GM11168 (cell line): ENCODE results near the gene STX8.

ENCODE experiments used
- in situ Hi-C: fragments of 300-500 bp; cut with MboI; formaldehyde crosslinking; loops from one replicate; pipeline ENCODE4 v1.12.0; 2022; ENCODE audit warnings: low sequenced_read_pairs; ENCODE audit not compliant: unreplicated experiment

Gene STX8

DNA sequence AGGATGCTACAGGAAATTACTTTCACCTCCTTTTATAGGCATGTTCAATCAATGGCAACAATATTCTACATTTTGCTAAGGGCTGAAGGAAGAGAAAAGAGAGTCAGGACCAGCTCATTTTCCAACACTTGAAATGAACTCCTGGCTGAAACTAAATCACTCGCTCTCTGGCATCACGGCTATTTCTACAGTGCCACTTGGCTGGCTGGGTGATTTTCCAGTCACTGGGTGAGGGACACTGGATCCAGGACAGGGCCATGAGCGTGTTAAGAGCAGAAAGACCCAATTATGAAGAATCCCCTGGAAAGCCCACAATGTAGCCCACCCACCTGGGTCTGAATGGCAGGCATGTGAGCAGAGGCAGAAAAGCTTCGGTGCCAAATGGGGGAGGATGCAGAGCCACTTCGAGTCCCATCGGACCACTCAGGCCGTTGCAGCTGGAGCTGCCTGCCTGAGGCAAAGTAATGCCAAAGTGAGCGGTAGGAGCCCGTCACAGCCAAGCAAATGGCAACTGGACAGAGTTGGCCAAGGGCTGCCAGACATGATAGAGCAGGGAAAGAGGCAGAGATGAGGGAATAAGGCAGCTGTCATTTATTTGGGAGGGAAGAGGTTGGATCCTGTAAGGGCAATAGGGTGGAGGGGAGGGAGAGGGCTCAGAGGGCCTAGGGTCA lies 246.2 kb downstream of the STX8 start:
- in situ Hi-C loops, result no loop called here

GRCh38 chr17:9324864-9325263 lies 250.8 kb downstream of the STX8 start:
- in situ Hi-C loops, result no loop called here

DNA sequence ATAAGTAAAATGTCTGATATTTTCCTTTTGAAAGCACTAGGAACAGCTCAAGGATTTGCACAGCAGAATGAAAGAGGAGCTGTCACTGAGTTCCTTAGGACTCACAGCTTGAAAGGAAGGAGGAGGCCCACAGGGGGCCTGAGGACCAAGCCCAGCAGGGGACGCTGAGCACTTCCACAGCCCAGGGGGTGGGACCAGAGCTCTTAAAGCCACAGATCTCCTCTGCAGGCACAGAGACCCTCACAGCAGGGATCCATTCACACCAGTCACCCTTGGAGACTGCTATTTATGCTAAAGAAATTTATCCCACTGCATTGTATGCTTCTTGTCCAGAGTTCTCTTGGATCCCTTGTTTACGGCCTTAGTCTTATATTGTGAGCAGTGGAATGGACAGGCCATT lies 253.3 kb downstream of the STX8 start:
- in situ Hi-C loops, result no loop called here

GRCh38 chr17:9321890-9322289 lies 253.7 kb downstream of the STX8 start:
- in situ Hi-C loops, result no loop called here

DNA sequence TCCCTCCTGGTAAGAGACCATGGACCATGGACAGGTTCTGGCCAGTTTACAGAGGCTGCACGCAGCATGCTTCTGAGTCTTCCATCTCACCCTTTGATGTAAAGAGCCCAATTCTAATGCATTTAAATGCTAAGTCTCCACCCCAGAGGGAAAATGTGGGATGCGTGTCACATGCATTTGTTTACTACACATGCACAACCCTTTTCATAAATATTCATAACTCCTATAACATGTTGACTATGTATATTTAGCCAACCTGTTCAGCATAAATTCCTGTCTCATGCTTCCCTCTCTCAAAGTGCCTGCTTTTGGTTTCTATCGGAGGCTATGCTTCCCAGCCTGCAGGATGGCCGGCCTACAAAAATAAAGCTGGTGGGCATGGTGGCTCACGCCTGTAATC lies 260.3 kb downstream of the STX8 start:
- in situ Hi-C loops, result no loop called here

DNA sequence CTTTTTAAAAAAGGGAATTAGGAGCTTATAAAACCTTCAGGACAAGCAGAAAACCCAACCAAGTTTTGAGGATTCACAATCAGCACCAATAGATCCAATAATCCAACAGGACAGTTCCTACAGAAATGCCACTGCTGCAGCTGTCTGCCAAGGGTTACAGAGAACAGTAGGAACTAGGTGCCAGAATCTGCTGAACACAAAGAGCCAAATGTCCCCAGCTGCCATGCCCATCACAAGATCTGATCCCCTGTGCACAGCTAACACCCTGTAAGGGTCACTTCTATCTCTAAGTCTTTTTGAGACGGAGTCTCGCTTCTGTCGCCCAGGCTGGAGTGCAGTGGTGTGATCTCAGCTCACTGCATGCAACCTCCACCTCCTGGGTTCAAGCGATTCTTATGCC lies 262.3 kb downstream of the STX8 start:
- in situ Hi-C loops, result no loop called here

DNA sequence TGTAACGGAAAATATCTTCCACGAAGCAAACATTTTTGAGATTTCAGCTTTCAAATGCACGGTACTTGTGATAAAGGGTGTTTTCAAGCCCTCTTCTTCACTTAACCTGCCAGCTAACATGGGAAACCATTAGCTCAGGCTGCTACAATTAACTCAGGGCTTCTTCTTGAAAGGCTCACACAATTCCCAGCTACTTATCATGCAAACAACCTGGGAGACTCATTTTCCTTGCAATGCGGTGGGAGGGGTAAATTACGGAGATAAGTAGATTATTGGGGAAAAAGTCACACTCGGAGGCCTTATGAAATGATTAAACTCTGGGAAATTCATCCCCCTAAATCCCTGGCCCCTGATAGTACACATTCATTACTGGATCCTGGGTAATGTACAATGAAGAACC lies 266.4 kb downstream of the STX8 start:
- in situ Hi-C loops, result no loop called here

- in situ Hi-C loops, result no loop called here
These were observed 267.6 kb downstream of the STX8 start for GRCh38 chr17:9308069-9308468.

- in situ Hi-C loops, result no loop called here
These were observed 268.2 kb downstream of the STX8 start for GRCh38 chr17:9307313-9307998.

DNA sequence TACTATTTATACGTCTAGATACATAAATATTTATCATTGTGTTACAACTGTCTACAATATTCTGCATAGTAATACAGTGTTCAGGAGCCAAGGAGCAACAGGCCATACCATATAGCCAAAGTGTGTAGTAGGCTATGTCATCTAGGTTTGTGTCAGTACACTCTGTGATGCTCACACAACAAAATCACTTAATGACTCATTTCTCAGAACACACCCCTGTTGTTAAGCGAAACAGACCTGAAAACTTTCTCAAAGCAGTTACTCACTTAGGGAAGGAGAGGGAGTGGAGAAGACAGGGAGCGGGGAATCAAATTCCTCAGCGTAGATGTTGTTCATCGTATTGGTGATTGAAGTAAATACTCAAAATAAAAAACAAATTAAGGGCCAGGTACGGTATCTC lies 269.5 kb downstream of the STX8 start:
- in situ Hi-C loops, result no loop called here

- in situ Hi-C loops, result no loop called here
These were observed 275.9 kb downstream of the STX8 start for GRCh38 chr17:9299695-9300094.

DNA sequence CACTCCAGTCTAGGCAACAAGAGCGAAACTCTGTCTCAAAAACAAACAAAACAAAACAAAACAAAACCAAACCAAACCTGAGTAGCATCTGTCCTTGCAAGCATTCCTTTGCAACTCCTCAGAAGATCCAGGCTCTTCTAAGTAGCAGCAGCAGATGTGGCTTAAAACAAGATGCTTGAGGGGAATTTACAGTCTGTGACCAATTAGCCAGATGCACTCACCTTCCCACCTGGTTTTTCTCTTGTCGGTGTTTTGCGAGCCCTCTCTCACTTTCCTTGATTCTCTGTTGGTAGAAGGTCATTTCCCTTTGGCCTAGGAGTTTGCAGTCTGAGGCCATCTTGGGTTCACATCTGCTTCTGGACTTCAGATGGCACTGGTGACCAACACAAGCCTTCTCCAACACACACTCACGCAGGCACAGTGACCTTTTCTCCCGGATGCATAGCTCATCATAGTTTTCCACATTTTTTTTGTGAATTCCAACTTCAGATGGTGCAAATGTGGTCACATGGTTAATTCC lies 276.8 kb downstream of the STX8 start:
- in situ Hi-C loops, result no loop called here

DNA sequence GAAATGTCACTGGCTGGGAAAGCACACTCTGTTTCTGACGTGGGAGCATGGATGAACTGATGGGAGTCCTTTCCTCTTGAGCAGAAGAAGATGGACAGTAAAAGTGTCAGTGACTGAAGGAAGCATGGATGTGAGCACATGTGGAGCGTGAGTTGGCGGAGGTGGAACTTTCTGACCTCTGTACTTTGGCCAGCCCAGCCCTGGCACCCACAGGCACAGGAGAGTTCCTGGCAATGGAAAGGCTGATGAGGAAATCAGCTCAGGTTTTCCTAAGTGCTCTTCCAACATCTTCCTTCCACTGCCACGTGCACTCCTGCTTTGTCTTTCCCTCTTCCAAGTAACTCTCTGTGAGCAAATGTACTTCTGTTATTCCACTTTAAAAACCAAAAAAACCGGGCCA lies 277.5 kb downstream of the STX8 start:
- in situ Hi-C loops, result no loop called here

GRCh38 chr17:9294661-9295210 lies 280.9 kb downstream of the STX8 start:
- in situ Hi-C loops, result no loop called here

DNA sequence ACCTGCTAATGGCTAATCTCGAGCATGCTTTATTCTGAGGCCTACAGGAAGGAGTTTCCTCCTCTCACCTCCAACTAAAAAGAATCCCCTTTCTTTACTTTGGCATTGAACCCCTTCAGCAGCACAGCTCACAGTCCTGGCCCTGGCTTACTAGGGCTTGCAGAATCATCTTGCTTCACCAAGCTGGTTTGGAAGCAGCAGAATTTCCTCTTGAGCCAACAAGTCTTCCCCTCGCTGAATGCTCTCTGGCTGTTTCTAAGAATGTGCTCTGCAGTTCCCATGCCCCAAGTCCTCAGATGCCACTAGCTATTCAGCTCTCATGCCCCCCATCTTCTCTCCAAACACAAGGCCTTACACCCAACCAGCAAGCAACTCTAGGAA lies 283.1 kb downstream of the STX8 start:
- in situ Hi-C loops, result no loop called here

GRCh38 chr17:9291912-9292560 lies 283.6 kb downstream of the STX8 start:
- in situ Hi-C loops, result no loop called here

DNA sequence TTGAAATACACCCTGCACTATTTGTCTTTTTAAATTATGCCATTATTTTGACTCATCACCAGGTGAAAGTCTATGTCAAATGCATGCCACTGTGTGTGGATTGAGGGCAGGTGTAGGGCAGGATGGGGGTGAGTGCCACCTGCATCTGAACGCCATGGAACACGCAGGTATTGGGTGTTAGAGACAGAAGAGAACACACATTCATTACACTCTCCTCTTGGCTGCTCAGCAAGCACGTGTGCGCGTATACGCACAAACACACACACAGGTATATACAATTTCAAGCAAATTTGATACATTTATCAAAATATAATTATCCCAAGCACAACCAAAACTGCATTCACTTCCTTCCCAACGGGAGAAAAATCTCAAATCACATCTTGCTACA lies 285.4 kb downstream of the STX8 start:
- in situ Hi-C loops, result no loop called here

GRCh38 chr17:9287306-9287705 lies 288.3 kb downstream of the STX8 start:
- in situ Hi-C loops, result no loop called here

GRCh38 chr17:9286434-9286833 lies 289.2 kb downstream of the STX8 start:
- in situ Hi-C loops, result no loop called here

- in situ Hi-C loops, result no loop called here
These were observed 289.8 kb downstream of the STX8 start for GRCh38 chr17:9285602-9286427.
